ENCODE data around the gene CBFA2T3.

- no peak for TF ChIP-seq CTCF (conservative IDR thresholded peaks at IDR 0.05)
- TF ChIP-seq ZFX (IDR thresholded peaks at IDR 0.05): no peak
Observed at GRCh38 chr16:88911946-88912310, 65.1 kb downstream of the CBFA2T3 start.
